ENCODE data around the gene PNMA6E.

The PNMA6E gene

GRCh38 chrX:153352858-153353257, 48.3 kb downstream of the PNMA6E start:
- no peak for DNase-seq (ENCODE audit: low read depth, low spot score)

- DNase-seq (ENCODE audit: low read depth, low spot score): no peak
These were observed 49.2 kb downstream of the PNMA6E start for GRCh38 chrX:153351981-153352380.

- no peak for DNase-seq (ENCODE audit: low read depth, low spot score)
These were observed 51.2 kb downstream of the PNMA6E start for GRCh38 chrX:153349952-153350351.

GRCh38 chrX:153348421-153348820, 52.7 kb downstream of the PNMA6E start:
- DNase-seq (ENCODE audit: low read depth, low spot score): no peak

GRCh38 chrX:153347530-153347929, 53.6 kb downstream of the PNMA6E start:
- no peak for DNase-seq (ENCODE audit: low read depth, low spot score)
